Astrocyte of the spinal cord (primary cell): ENCODE data around the gene RAET1L.

Experiments used
- DNase-seq: peaks from one replicate; pipeline ENCODE4 v3.0.0; 2011; ENCODE audit warnings: low read depth, low spot score
- H3K4me3 ChIP-seq: 2 replicates; pipeline ENCODE4 v1.5.1; 2011; ENCODE audit warnings: low read depth, mild to moderate bottlenecking, low read length, moderate library complexity
- in situ Hi-C: cut with HindIII; loops from 2 replicates; pipeline ENCODE4 v1.10.0; 2017; ENCODE audit warnings: low sequenced_read_pairs
- TF ChIP-seq, protein P1 (sequence below): IDR thresholded peaks from 2 replicates; pipeline ENCODE4 v1.5.1; 2012; ENCODE audit warnings: low read depth, mild to moderate bottlenecking, low read length, inconsistent platforms

Gene RAET1L

GRCh38 chr6:149988550-149989346 lies 36.6 kb downstream of the RAET1L start:
- DNase-seq, result no peak
- TF ChIP-seq, protein P1, sequence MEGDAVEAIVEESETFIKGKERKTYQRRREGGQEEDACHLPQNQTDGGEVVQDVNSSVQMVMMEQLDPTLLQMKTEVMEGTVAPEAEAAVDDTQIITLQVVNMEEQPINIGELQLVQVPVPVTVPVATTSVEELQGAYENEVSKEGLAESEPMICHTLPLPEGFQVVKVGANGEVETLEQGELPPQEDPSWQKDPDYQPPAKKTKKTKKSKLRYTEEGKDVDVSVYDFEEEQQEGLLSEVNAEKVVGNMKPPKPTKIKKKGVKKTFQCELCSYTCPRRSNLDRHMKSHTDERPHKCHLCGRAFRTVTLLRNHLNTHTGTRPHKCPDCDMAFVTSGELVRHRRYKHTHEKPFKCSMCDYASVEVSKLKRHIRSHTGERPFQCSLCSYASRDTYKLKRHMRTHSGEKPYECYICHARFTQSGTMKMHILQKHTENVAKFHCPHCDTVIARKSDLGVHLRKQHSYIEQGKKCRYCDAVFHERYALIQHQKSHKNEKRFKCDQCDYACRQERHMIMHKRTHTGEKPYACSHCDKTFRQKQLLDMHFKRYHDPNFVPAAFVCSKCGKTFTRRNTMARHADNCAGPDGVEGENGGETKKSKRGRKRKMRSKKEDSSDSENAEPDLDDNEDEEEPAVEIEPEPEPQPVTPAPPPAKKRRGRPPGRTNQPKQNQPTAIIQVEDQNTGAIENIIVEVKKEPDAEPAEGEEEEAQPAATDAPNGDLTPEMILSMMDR, result no peak
- in situ Hi-C loops, result no loop called here
- H3K4me3 ChIP-seq, result no peak overlapping the region

GRCh38 chr6:149987602-149988107 lies 37.7 kb downstream of the RAET1L start:
- TF ChIP-seq, protein P1, result no peak
- no peak overlapping the region for H3K4me3 ChIP-seq
- in situ Hi-C loops, result no loop called here
- DNase-seq, result no peak

DNA sequence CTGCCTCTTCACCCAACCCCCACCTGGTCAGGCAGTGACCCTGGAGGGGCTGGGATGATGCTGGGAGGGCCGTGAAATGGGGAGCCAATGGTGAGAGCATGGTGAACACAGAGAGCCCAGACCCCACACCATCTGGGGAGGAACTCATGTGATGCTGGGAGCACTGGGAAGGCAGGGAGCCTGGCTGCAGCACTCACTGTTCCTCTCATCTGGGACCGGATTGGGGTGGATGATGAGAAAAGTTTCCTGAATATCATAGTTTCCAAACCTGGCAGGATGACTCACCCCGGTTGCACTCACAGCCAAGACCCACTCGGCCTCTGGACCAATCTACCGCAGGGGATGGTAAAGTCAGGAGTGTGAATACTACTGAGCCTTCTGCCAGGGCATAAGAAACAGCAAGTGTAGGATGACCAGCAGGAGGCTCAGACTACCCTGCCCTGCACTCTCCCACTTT lies 39.8 kb downstream of the RAET1L start:
- TF ChIP-seq, protein P1, result no peak
- no peak overlapping the region for H3K4me3 ChIP-seq
- no peak for DNase-seq
- in situ Hi-C loops, result no loop called here

DNA sequence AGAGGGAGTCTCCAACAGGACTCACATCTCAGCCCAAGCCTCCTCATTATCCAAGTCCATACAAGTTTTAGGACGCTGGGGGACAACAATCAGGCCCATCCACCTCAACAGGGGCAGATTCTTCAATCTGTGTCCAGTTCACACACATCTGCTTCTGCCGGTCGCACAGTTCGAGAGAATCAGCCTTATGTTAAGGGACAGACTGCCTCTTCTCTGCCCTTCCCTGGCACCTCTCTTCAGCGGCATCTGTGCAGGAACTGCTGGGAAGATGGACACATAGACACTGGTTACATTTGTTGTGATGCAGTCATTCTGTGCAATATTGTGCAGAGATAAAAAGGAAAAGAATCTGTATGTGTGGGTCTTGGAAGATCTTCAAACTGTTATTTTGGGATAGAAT lies 40.6 kb downstream of the RAET1L start:
- DNase-seq, result no peak
- TF ChIP-seq, protein P1, result no peak
- in situ Hi-C loops, result no loop called here

GRCh38 chr6:149983145-149983544 lies 42.2 kb downstream of the RAET1L start:
- H3K4me3 ChIP-seq, result no peak overlapping the region
- TF ChIP-seq, protein P1, result no peak
- DNase-seq, result no peak
- in situ Hi-C loops, result no loop called here

More for the DNA sequence above, 40.6 kb downstream of the RAET1L start:
- no peak overlapping the region for H3K4me3 ChIP-seq

- in situ Hi-C loops, result no loop called here
- TF ChIP-seq, protein P1, result no peak
- no peak overlapping the region for H3K4me3 ChIP-seq
- DNase-seq, result no peak
Measured at GRCh38 chr6:149979293-149979692, 46.0 kb downstream of the RAET1L start.
